HL-60 (cell line): ENCODE data around the gene CTAGE9.
"Not testable (repeated sequence)": the region's sequence is repeated elsewhere in the genome, so short reads cannot be mapped to it uniquely, and the experiment has no call there.

ENCODE experiments used
- DNase-seq, 2 experiments: peaks; one replicate each; pipeline ENCODE4 v3.0.0-alpha.2; 2010 to 2020; ENCODE audit warnings: low read depth in 1 of 2, low spot score in 1 of 2
- H3K27ac ChIP-seq: fragments of 250-450 bp; sonication (Bioruptor Pico); replicated peaks from 2 replicates; pipeline ENCODE4 v1.5.1; 2020; ENCODE audit warnings: mild to moderate bottlenecking, moderate library complexity
- H3K27me3 ChIP-seq: fragments of 250-450 bp; sonication (Bioruptor Pico); 2 replicates; pipeline ENCODE4 v1.5.1; 2021; ENCODE audit warnings: mild to moderate bottlenecking, moderate library complexity; ENCODE audit not compliant: insufficient read depth, poor library complexity, severe bottlenecking
- H3K4me3 ChIP-seq: replicated peaks from 2 replicates; pipeline ENCODE4 v1.5.1; 2011; ENCODE audit warnings: mild to moderate bottlenecking, control low read depth, low read length; ENCODE audit not compliant: insufficient read depth
- GABPA ChIP-seq: IDR thresholded peaks from 2 replicates; pipeline ENCODE4 v1.6.1; 2012; ENCODE audit warnings: low read depth
- POLR2AphosphoS5 ChIP-seq: IDR thresholded peaks from 2 replicates; pipeline ENCODE4 v1.6.1; 2012; ENCODE audit warnings: low read depth
- SPI1 ChIP-seq: IDR thresholded peaks from 2 replicates; pipeline ENCODE4 v1.6.1; 2012; ENCODE audit warnings: low read depth, mild to moderate bottlenecking, borderline replicate concordance
- long read RNA-seq: library from polyadenylated mRNA; unstranded; transcript quantifications from one replicate; pipeline ENCODE4 v2.0.0, GENCODE V29; 2020
- TF ChIP-seq, protein P1 (sequence below): IDR thresholded peaks from one replicate; pipeline ENCODE4 v1.5.1; 2011; ENCODE audit warnings: low read length, control low read depth, inconsistent platforms; ENCODE audit not compliant: insufficient read depth
- TF ChIP-seq, protein P2 (sequence below): IDR thresholded peaks from 2 replicates; pipeline ENCODE4 v1.6.1; 2012; ENCODE audit warnings: low read depth; ENCODE audit not compliant: insufficient replicate concordance

The CTAGE9 gene, protein sequence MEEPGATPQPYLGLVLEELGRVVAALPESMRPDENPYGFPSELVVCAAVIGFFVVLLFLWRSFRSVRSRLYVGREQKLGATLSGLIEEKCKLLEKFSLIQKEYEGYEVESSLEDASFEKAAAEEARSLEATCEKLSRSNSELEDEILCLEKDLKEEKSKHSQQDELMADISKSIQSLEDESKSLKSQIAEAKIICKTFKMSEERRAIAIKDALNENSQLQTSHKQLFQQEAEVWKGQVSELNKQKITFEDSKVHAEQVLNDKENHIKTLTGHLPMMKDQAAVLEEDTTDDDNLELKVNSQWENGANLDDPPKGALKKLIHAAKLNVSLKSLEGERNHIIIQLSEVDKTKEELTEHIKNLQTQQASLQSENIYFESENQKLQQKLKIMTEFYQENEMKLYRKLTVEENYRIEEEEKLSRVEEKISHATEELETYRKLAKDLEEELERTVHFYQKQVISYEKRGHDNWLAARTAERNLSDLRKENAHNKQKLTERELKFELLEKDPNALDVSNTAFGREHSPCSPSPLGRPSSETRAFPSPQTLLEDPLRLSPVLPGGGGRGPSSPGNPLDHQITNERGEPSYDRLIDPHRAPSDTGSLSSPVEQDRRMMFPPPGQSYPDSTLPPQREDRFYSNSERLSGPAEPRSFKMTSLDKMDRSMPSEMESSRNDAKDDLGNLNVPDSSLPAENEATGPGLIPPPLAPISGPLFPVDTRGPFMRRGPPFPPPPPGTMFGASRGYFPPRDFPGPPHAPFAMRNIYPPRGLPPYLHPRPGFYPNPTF
- long read RNA-seq: 0 reads

DNA sequence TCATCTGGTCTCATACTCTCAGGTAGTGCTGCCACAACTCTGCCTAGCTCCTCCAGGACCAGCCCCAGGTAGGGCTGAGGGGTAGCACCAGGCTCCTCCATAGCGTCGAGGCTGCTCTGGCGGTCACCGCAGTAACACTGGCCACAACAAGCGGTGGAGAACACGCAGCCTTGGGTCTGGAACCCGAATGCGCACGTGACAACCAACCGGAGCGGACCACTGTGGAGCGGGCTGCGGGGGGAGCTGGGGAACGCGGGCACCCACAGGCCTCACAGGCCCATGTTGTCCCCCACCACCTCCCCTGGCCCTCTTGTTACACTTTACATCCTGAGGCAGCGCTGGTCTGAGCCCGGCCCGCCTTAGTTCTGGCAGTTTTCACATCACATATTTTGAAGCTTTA is at the start of gene CTAGE9:
CTAGE9 (minus strand) TSS at position 101 of the 400 bp plus-strand sequence; CDS start at position 101, 0 bp downstream.
- H3K27me3 ChIP-seq, H3K4me3 ChIP-seq, DNase-seq, H3K27ac ChIP-seq: not testable (repeated sequence)

DNA sequence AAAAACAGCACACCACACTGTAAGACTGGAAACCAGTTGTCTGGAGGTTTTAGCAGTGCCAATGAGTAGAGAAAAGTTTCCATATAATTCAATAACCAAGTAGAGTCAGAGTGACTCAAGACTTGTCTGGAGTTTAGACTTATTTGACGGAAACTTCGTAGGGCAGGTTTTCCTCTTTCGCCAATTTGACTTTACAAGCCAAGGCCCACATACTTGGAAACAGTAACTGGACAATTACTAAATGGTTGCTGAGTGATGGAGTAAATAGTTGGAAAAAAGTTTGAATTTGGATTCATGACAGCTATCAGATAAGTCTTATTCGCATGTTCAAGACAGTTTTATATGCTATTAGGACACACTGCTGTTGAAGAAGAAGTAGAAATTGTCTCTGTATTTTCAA is 48.1 kb upstream of the CTAGE9 start:
- no peak for DNase-seq
- TF ChIP-seq, protein P1, sequence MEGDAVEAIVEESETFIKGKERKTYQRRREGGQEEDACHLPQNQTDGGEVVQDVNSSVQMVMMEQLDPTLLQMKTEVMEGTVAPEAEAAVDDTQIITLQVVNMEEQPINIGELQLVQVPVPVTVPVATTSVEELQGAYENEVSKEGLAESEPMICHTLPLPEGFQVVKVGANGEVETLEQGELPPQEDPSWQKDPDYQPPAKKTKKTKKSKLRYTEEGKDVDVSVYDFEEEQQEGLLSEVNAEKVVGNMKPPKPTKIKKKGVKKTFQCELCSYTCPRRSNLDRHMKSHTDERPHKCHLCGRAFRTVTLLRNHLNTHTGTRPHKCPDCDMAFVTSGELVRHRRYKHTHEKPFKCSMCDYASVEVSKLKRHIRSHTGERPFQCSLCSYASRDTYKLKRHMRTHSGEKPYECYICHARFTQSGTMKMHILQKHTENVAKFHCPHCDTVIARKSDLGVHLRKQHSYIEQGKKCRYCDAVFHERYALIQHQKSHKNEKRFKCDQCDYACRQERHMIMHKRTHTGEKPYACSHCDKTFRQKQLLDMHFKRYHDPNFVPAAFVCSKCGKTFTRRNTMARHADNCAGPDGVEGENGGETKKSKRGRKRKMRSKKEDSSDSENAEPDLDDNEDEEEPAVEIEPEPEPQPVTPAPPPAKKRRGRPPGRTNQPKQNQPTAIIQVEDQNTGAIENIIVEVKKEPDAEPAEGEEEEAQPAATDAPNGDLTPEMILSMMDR: no peak
- TF ChIP-seq POLR2AphosphoS5 (no peak), SPI1 (no peak)
- TF ChIP-seq, protein P2, sequence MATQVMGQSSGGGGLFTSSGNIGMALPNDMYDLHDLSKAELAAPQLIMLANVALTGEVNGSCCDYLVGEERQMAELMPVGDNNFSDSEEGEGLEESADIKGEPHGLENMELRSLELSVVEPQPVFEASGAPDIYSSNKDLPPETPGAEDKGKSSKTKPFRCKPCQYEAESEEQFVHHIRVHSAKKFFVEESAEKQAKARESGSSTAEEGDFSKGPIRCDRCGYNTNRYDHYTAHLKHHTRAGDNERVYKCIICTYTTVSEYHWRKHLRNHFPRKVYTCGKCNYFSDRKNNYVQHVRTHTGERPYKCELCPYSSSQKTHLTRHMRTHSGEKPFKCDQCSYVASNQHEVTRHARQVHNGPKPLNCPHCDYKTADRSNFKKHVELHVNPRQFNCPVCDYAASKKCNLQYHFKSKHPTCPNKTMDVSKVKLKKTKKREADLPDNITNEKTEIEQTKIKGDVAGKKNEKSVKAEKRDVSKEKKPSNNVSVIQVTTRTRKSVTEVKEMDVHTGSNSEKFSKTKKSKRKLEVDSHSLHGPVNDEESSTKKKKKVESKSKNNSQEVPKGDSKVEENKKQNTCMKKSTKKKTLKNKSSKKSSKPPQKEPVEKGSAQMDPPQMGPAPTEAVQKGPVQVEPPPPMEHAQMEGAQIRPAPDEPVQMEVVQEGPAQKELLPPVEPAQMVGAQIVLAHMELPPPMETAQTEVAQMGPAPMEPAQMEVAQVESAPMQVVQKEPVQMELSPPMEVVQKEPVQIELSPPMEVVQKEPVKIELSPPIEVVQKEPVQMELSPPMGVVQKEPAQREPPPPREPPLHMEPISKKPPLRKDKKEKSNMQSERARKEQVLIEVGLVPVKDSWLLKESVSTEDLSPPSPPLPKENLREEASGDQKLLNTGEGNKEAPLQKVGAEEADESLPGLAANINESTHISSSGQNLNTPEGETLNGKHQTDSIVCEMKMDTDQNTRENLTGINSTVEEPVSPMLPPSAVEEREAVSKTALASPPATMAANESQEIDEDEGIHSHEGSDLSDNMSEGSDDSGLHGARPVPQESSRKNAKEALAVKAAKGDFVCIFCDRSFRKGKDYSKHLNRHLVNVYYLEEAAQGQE: no peak
- H3K4me3 ChIP-seq: no peak overlapping the region
- H3K27ac ChIP-seq: no peak overlapping the region
- H3K27me3 ChIP-seq: no peaks in the 10 kb centered on the region

DNA sequence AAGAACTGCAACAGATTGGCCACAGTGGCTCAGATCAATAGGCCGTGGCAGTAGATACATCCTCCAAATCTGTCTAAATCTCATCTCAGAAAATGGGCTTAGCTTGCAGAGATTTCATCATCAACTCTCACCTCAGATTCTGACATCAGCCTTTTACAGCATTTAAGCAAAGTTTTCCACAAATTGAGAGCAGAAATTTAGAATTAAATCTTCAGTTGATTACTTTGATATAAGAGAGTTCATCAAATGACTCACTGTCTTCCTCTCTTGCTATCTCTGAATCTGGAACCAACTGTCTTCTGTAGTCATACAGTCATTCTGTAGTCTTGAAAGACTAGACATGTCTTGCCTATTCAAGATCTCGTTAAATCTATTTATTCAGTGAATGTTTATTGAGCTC is 45.2 kb upstream of the CTAGE9 start:
- TF ChIP-seq, protein P2: no peak
- TF ChIP-seq SPI1: no peak
- TF ChIP-seq, protein P1: no peak
- TF ChIP-seq GABPA: no peak
- TF ChIP-seq POLR2AphosphoS5: no peak
- no peak overlapping the region for H3K27ac ChIP-seq
- H3K27me3 ChIP-seq: no peaks in the 10 kb centered on the region
- no peak overlapping the region for H3K4me3 ChIP-seq
- DNase-seq: no peak

DNA sequence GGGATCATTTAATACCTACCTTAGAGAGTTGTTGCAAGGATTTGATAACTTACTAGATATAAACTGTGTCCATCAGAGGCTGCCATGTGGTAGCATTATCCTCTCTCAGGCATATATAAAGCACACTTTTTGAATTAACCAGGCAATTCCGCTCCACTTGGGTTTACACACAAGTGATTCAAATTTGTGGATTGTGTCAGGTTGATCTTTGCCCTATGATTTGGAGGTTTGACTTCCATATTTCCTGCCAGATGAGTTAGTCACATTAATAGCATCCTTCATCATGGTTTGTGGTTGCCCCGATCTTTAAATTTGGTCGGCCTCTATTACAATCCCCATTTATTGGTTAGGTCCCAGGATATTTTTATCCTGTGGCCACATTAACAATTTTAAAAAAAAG is 44.8 kb upstream of the CTAGE9 start:
- TF ChIP-seq POLR2AphosphoS5 (no peak), SPI1 (no peak), GABPA (no peak)
- TF ChIP-seq, protein P1: no peak
- TF ChIP-seq, protein P2: no peak
- Histone ChIP-seq H3K27ac (no peak overlapping the region), H3K4me3 (no peak overlapping the region), H3K27me3 (no peaks in the 10 kb centered on the region)
- no peak for DNase-seq
